Thyroid gland (tissue), 4 donors: ENCODE measurements around the gene TRAF3IP1.
"Not testable (repeated sequence)": the region's sequence is repeated elsewhere in the genome, so short reads cannot be mapped to it uniquely, and the experiment has no call there.

Source experiments
- POLR2A ChIP-seq, 2 donors: fragments of 450-650 bp; IDR thresholded peaks; one replicate each; pipeline ENCODE4 v1.6.1; 2017; ENCODE audit warnings: antibody characterized with exemption in 2 of 2, mild to moderate bottlenecking in 2 of 2, moderate library complexity in 1 of 2
- TF ChIP-seq, protein P1 (sequence below), 6 experiments: fragments of 200-600 bp in 3 of 6; fragments of 450-650 bp in 3 of 6; sonication (generic) in 3 of 6; IDR thresholded peaks; one replicate each; pipeline ENCODE4 v1.5.1; 2016 to 2019; ENCODE audit warnings: antibody characterized with exemption in 6 of 6, mild to moderate bottlenecking in 2 of 6, inconsistent platforms in 1 of 6, moderate library complexity in 1 of 6

DNA sequence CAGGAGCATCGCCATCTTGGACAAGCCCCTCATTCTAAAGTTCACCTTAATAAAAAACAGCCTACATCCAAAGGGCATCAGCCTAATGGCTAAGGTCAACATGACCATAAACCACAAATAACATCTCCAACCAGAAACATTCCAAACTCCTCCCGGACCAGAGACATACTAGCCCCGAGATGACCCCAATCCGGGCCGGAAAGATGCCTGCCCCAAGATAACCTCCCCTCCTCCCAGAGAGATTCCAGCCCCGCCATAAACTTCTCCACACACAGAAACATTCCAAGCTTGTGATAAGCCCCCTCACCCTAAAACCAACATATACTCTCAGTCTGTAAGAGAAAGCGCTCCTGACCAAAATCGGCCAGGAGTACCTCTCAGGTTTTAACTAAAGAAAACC is 48.6 kb upstream of the TRAF3IP1 start:
- TF ChIP-seq, protein P1, sequence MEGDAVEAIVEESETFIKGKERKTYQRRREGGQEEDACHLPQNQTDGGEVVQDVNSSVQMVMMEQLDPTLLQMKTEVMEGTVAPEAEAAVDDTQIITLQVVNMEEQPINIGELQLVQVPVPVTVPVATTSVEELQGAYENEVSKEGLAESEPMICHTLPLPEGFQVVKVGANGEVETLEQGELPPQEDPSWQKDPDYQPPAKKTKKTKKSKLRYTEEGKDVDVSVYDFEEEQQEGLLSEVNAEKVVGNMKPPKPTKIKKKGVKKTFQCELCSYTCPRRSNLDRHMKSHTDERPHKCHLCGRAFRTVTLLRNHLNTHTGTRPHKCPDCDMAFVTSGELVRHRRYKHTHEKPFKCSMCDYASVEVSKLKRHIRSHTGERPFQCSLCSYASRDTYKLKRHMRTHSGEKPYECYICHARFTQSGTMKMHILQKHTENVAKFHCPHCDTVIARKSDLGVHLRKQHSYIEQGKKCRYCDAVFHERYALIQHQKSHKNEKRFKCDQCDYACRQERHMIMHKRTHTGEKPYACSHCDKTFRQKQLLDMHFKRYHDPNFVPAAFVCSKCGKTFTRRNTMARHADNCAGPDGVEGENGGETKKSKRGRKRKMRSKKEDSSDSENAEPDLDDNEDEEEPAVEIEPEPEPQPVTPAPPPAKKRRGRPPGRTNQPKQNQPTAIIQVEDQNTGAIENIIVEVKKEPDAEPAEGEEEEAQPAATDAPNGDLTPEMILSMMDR (IDR thresholded peaks at IDR 0.05): not testable (repeated sequence)
- TF ChIP-seq POLR2A (IDR thresholded peaks at IDR 0.05): not testable (repeated sequence)
